ENCODE data around the gene ZNF574.
"Not testable (repeated sequence)": the region's sequence is repeated elsewhere in the genome, so short reads cannot be mapped to it uniquely, and the experiment has no call there.

GRCh38 chr19:42100241-42100640 is 24.3 kb downstream of the ZNF574 start:
- TF ChIP-seq CTCF, POLR2A (IDR thresholded peaks at IDR 0.05): not testable (repeated sequence)
